Putamen (tissue), 1 donor: ENCODE results near the gene CUTA.

Experiments
- DNase-seq: peaks from one replicate; pipeline ENCODE4 v3.0.0-alpha.2; 2016; ENCODE audit warnings: low spot score

Gene CUTA

DNA sequence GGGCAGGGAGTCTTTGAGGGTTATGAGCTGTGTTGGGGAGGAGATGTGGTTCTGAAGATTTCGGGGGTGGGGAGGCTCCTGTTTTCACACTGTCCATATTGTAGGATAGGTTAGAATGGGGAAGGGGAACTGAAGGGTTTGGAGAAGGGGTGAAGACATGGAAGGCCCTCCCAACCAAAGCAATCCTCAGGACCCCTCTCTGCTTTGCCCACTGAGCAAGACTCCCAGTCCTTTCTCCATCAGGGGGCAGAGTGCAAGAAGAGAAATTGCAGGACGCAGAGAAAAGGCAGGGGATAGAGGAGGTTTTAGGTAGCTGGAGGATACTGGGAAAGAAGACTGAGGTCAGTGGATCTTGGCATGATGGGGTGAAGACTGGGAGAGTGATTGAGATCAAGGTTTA, 5.9 kb upstream of the CUTA start:
- DNase-seq, result no peak

- no peak for DNase-seq
Measured at GRCh38 chr6:33421344-33421643, 3.4 kb upstream of the CUTA start.

GRCh38 chr6:33420491-33421343, 2.8 kb upstream of the CUTA start:
- DNase-seq, result no peak

- DNase-seq, result no peak
Measured at GRCh38 chr6:33419580-33420490, 1.9 kb upstream of the CUTA start, which contains the start of gene SYNGAP1. Gene SYNGAP1 (plus strand): TSS chr6:33420065. CDS start chr6:33420265, 200 bp downstream.

GRCh38 chr6:33418690-33419291, 884 bp upstream of the CUTA start:
- DNase-seq, result no peak

DNA sequence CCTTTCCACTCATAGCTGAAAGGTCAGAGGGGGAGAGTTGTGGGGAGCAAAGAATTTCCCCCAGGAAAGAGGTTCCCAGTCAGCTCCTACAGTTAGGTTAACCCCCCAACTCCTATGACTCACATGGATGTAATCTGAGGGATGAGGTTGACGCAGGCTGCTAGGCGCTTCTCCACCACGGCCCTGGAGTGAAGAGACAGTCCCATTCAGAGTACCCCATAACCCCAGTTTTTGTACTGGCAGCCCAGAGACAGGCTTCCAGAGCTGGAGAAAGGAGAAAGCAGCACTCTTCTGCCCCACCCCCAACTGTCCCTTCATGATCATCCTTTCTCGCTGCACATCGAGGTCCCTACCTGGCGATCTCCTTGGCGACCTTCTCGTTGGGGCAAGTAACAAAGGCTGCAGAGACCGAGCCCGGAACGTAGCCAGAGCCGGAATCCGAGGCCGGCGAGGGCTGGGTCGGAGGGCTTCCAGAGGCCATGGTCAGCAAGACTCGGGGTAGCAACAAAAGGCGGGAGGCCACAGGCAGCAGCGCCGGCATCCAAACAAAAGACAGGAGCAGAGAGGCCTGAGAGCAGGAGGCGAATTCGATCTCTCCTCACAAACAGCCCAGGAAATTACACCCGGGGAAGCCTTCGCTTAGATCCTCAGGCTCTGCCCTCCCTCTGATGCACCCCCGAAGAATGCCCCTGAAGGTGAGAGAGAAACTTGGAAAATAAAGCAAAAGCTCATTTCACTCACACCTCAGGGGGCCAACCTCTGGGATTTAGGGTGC, 592 bp downstream of the CUTA start:
- DNase-seq, result no peak

DNA sequence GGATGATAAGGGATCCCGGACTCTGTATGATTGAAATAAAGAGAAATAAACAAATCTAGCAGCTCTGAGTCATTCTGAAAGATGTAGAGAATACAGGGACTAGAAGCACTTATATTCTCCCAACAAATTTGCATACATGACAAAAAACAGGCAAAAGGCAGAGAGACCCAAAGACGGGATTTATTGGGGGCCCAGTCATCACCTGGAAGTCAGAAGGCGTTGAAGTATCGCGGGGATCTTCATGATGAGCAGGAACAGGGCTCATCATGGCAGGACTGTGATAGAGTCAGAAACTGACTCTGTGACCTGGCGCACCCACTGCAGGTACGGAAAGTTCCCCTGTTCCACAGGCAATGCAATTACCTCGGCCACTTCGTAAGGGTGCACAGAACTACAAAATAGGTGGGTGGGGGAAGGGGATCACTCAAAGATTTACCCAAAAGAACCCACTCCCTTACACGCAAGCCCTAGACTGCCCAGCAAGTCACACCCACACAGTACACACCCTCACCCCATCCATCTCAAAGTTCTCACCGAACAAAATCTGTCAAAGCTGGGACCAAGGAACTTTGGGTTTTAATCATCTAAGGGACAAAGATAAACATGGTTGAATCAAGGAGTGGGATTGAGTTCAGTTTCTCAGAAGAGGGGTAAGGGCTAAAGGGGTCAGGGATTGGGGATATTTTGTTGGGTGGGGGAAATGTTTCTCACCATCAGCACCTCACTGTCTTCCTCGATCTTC, 1.4 kb downstream of the CUTA start:
- no peak for DNase-seq

DNA sequence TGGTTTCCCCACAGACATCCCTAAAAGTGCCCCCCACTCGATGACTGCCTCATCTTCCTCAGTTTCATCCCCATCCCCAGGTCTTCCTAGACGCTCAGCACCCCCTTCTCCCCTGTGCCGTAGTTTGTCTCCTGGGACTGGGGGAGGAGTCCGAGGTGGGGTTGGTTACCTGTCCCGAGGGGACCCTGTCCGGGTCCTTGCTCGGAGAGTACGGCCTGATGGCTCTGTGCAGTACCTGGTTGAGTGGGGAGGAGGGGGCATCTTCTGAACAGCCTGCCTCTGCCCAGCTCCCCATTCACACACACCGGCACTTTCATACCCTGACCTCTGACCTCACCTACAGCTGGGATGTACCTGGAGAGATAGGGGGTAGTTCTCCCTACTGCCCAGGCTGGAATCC, 2.1 kb downstream of the CUTA start:
- no peak for DNase-seq

DNA sequence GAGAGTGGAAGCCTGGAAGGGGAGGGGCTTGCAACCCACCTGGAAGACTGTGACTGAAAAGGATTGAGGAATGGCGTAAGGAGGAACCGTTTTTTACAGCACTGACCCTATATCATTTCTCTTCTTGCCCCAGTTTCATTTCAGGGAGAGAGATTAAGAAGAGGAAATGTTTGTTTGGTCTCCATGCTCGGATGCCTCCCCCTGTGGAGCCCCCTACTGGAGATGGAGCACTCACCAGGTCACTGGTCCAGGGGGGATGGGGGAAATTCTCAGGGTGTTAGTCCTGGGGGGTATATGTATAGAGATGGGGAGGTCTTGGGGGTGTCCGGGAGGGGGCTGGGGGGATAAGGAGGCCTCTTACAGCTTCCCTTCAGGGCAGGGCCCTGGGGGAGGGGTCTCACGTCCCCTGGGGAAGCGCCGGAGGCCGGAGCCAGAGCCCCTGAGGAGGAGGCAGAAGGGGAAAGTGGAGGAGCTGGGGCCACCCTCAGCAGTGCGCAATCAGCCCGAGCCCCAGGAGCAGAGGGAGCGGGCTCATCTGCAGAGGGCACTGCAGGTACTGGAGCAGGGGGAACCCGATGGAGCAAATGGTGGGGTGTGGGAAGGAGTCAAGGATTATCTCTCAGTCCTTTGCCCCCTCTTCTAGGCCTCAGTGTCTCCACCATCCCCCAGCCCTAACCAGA, 3.2 kb downstream of the CUTA start:
- DNase-seq, result no peak

DNA sequence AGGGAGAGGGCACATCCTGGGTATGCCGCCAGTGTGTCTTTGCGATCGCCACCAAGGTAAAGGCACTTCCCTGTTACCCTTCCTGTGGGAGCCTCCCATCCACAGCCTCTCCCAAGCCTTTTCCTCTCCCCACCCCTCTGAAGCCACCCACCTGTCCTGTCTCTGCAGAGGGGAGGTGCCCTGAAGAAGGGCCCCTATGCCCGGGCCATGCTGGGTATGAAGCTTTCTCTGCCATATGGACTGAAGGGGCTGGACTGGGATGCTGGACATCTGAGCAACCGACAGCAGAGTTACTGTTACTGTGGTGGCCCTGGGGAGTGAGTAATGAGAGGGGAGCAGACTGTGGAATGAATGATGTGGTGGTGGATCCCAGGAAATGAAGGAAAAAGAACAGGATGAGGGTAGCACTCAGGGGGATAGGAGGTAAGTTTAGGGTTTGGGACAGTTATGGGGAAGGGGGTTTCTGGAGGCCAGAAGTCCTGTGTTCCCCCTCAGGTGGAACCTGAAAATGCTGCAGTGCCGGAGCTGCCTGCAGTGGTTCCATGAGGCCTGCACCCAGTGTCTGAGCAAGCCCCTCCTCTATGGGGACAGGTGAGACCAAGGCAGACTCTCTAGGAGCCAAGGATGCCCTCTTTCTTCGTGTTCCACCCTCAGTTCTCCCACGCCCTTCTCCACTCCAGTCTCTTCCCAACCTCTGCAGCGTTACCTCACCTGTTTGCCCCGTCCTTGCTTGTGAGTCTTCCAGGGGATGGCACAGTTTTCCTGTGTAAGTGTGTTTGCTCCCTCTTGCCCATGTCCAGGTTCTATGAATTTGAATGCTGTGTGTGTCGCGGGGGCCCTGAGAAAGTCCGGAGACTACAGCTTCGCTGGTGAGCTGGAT, 4.4 kb downstream of the CUTA start:
- no peak for DNase-seq

DNA sequence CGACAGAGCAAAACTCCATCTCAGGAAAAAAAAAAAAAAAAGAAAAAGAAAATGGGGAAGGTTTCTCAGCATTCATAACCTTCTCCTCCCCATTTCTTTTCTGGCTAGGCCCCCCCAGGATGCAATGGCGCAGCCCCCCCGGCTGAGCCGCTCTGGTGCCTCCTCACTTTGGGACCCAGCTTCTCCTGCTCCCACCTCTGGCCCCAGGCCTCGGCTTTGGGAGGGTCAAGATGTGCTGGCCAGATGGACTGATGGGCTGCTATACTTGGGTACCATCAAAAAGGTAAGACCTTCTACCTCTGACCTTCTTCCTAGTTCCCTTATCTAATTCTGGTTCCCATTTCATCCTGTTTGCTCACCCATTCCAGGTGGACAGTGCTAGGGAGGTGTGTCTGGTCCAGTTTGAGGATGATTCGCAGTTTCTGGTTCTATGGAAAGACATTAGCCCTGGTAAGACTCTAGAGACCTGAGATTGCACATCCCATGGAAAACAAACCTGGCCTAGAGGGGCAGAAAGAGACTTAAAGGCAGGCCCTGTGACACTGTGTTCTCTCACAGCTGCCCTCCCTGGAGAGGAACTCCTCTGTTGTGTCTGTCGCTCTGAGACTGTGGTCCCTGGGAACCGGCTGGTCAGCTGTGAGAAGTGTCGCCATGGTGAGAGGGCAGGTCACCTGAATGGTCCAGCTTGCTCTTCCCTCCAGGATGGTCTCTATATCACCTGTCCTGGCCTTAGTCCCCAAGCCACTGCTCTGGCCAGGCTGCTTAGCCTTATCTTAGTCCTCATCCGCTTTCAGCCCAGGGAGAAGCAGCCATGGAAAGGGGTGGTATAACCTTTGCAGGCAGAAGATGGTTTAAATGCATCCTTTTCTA, 5.5 kb downstream of the CUTA start:
- DNase-seq, result no peak

- no peak for DNase-seq
Measured at GRCh38 chr6:33411632-33412005, 6.3 kb downstream of the CUTA start.

GRCh38 chr6:33410711-33411631, 6.9 kb downstream of the CUTA start, which contains the start of gene PHF1:
Gene PHF1 (plus strand): TSS chr6:33411014. CDS start chr6:33412264, 1,250 bp downstream.
- no peak for DNase-seq

- DNase-seq, result peak; percentile 98
Measured at GRCh38 chr6:33410050-33410710, 7.7 kb downstream of the CUTA start.

DNA sequence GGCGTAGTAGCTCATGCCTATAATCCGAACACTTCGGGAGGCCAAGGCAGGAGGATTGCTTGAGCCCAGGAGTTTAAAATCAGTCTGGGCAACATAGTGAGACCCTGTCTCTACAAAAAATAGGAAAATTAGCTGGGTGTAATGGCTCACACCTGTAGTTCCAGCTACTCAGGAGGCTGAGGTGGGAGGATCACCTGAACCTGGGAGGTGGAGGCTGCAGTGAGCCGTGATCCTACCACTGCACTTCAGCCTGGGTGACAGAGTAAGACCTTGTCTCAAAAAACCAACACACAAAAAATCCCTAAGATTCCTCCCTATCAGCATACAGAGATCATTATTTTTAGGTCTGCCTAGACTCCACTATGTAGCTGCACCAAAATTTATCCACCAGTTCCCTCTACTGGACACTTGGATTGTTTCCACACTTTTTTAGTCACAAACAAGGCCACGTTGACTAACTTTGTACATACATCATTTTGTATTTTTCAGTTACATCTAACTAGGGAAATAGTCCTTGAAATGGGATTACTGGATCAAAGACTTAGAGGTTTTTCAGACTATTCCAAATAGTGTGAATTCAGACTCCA, 10.7 kb downstream of the CUTA start:
- no peak for DNase-seq

GRCh38 chr6:33406126-33406525, 11.8 kb downstream of the CUTA start:
- no peak for DNase-seq
